GM12878 (cell line): ENCODE results near the gene SV2B. TPM values are rescaled to one million over a fixed set of nuclear protein-coding genes. Genes with fewer than 3 reads are reported as not detected.

Experiments
- ATAC-seq: fragments of 200-7000 bp; cut with Tn5 transposase; 3 replicates; pipeline ENCODE4 v1.9.1; 2020; ENCODE audit warnings: mild to moderate bottlenecking, moderate library complexity
- BruUV-seq: library from RNA; stranded (reverse); fragments of 400-500 nt; replicated peaks from 2 replicates; lab custom pipeline; 2021; lab: Mats Ljungman, UMichigan
- CTCF ChIA-PET: fragments of 300-600 bp; sonication (Branson Sonifier 250); formaldehyde crosslinking; extraction: SDS; loops from one replicate; lab custom pipeline; 2021; ENCODE audit warnings: inconsistent platforms; lab: Yijun Ruan, JAX
- POLR2A ChIA-PET: fragments of 350-600 bp; formaldehyde crosslinking; extraction: SDS; loops from one replicate; lab custom pipeline; 2021; ENCODE audit warnings: inconsistent platforms; lab: Charles Lee
- RAD21 ChIA-PET: fragments of 300-600 bp; sonication (Branson Sonifier 250); formaldehyde crosslinking; loops from one replicate; lab custom pipeline; 2023; ENCODE audit warnings: antibody characterized with exemption; ENCODE audit not compliant: unreplicated experiment; lab: Charles Lee
- SMC1A ChIA-PET: fragments of 300-600 bp; sonication (Branson Sonifier 250); formaldehyde crosslinking; loops from one replicate; lab custom pipeline; 2023; ENCODE audit not compliant: unreplicated experiment, uncharacterized antibody; lab: Charles Lee
- DNase-seq: peaks from one replicate; pipeline ENCODE4 v3.0.0-alpha.2; 2011; ENCODE audit warnings: low read depth, low spot score
- FAIRE-seq: peaks from 3 replicates; lab custom pipeline; 2011; peaks lifted over from hg19 to GRCh38; lab: Jason Lieb, UNC
- H2AFZ ChIP-seq: 2 replicates; pipeline ENCODE4 v1.6.0; 2011; ENCODE audit warnings: low read depth, low read length, control low read depth; ENCODE audit not compliant: control insufficient read depth
- H3K27ac ChIP-seq: 2 replicates; pipeline ENCODE4 v1.5.1; 2011; ENCODE audit warnings: control low read depth; ENCODE audit not compliant: control insufficient read depth, insufficient read depth
- H3K27me3 ChIP-seq, 2 experiments: replicated peaks in 1 of 2; 2 replicates each; pipeline versions ENCODE4 v1.6.0 to v1.6.1; 2011; ENCODE audit warnings: low read length in 1 of 2; ENCODE audit not compliant: control insufficient read depth in 2 of 2, insufficient read depth in 2 of 2
- H3K36me3 ChIP-seq, 2 experiments: 2 replicates each; pipeline ENCODE4 v1.5.1; 2011; ENCODE audit warnings: low read length in 1 of 2; ENCODE audit not compliant: control insufficient read depth in 2 of 2, insufficient read depth in 2 of 2
- H3K4me1 ChIP-seq: 2 replicates; pipeline ENCODE4 v1.6.1; 2011; ENCODE audit warnings: mild to moderate bottlenecking, low read length, moderate library complexity, mixed read lengths; ENCODE audit not compliant: control insufficient read depth, insufficient read depth
- H3K4me2 ChIP-seq: 2 replicates; pipeline ENCODE4 v1.6.0; 2011; ENCODE audit warnings: control low read depth; ENCODE audit not compliant: control insufficient read depth, insufficient read depth
- H3K4me3 ChIP-seq: fragments of 200-600 bp; sonication (generic); 2 replicates; pipeline ENCODE4 v1.5.1; 2016
- H3K79me2 ChIP-seq: 2 replicates; pipeline ENCODE4 v1.6.0; 2011; ENCODE audit warnings: low read length; ENCODE audit not compliant: control insufficient read depth, insufficient read depth
- H3K9ac ChIP-seq: 2 replicates; pipeline ENCODE4 v1.8.0; 2011; ENCODE audit warnings: low read length, control low read depth, mixed read lengths; ENCODE audit not compliant: control insufficient read depth, insufficient read depth
- H3K9me3 ChIP-seq: replicated peaks from 3 replicates; pipeline ENCODE4 v1.5.1; 2011; ENCODE audit warnings: mild to moderate bottlenecking, low read length; ENCODE audit not compliant: control insufficient read depth, insufficient read depth
- H4K20me1 ChIP-seq: 2 replicates; pipeline ENCODE4 v1.6.0; 2011; ENCODE audit not compliant: control insufficient read depth, insufficient read depth
- CHD2 ChIP-seq: IDR thresholded peaks from 2 replicates; pipeline ENCODE4 v1.6.1; 2011; ENCODE audit warnings: low read depth, low read length, improper control_type of control experiment, borderline replicate concordance
- HDAC6 ChIP-seq: fragments of 200-600 bp; sonication (generic); IDR thresholded peaks from one replicate; pipeline ENCODE4 v1.8.0; 2017; ENCODE audit warnings: antibody characterized with exemption; ENCODE audit not compliant: unreplicated experiment
- MEF2A ChIP-seq: IDR thresholded peaks from 2 replicates; pipeline ENCODE4 v1.6.1; 2011; ENCODE audit warnings: low read depth, mild to moderate bottlenecking, low read length, moderate library complexity; ENCODE audit not compliant: insufficient read depth
- NR2C2 ChIP-seq: IDR thresholded peaks from 2 replicates; pipeline ENCODE4 v1.6.1; 2011; ENCODE audit warnings: borderline replicate concordance, low read depth; ENCODE audit not compliant: control insufficient read depth, insufficient read length
- POLR2AphosphoS2 ChIP-seq: IDR thresholded peaks from 2 replicates; pipeline ENCODE4 v1.6.1; 2011; ENCODE audit warnings: low read depth, mild to moderate bottlenecking, low read length, improper control_type of control experiment, moderate library complexity
- RUNX3 ChIP-seq: IDR thresholded peaks from 2 replicates; pipeline ENCODE4 v1.6.1; 2012; ENCODE audit warnings: low read length, inconsistent platforms
- TCF7 ChIP-seq: IDR thresholded peaks from 2 replicates; pipeline ENCODE4 v1.6.1; 2014; ENCODE audit warnings: antibody characterized with exemption, borderline replicate concordance
- WGBS: methylation state at CpG from one replicate; pipeline ENCODE4 v1.1.6; 2016; ENCODE audit warnings: low lambda C conversion rate; ENCODE audit not compliant: insufficient replicate concordance, insufficient coverage; ENCODE audit errors: missing lambda C conversion rate; 5-methylcytosine and 5-hydroxymethylcytosine counted together
- in situ Hi-C: fragments of 300-500 bp; cut with MboI; formaldehyde crosslinking; loops from 9 replicates; pipeline ENCODE4 v1.14.3; 2018; ENCODE audit warnings: mixed read lengths
- intact Hi-C: fragments of 100-400 bp; cut with micrococcal nuclease; formaldehyde crosslinking; loops from one replicate; pipeline ENCODE4 v1.14.2; 2022; ENCODE audit not compliant: unreplicated experiment
- polyA plus RNA-seq, 11 experiments: library from polyadenylated mRNA; depleted of rRNA in 4 of 11; unstranded in 6 of 11; stranded (reverse) in 5 of 11; fragments of >200 nt; fragmentation: Nextera tagmentation in 4 of 11; fragmentation: Illumina TruSeq in 1 of 11; extraction: Ambion mirVana in 4 of 11; extraction: Trizol in 1 of 11; gene quantifications; 1 replicate in 1 of 11; 2 replicates in 10 of 11; pipeline versions ENCODE4 v1.2.1 to v1.2.3, GENCODE V29; 2011 to 2016; ENCODE audit warnings: inconsistent platforms in 2 of 11, missing spikeins in 2 of 11, low read depth in 1 of 11
- total RNA-seq, 4 experiments: library from RNA; depleted of rRNA in 3 of 4; stranded (reverse); fragments of >200 nt in 3 of 4; fragmentation: Illumina TruSeq in 1 of 4; extraction: Trizol in 1 of 4; gene quantifications; 2 replicates each; pipeline versions ENCODE4 v1.2.1 to v1.2.3, GENCODE V29; 2013 to 2021
- TF ChIP-seq, protein P1 (sequence below): IDR thresholded peaks from 2 replicates; pipeline ENCODE4 v1.6.1; 2011; ENCODE audit warnings: borderline replicate concordance, low read depth, mild to moderate bottlenecking, moderate library complexity, mixed read lengths, low read length; ENCODE audit not compliant: insufficient read depth; ENCODE audit errors: extremely low read length
- TF ChIP-seq, protein P2 (sequence below): fragments of 450-650 bp; formaldehyde crosslinking; IDR thresholded peaks from 2 replicates; pipeline ENCODE4 v1.4.0; 2022; ENCODE audit warnings: mild to moderate bottlenecking, moderate library complexity

The SV2B gene
- total and polyA plus RNA-seq, 10 of the 15 experiments (the other 5 are each of a cell fraction or from before 2014, with no cell fraction given), result 0.03 to 1.7 (median 1.3) TPM

DNA sequence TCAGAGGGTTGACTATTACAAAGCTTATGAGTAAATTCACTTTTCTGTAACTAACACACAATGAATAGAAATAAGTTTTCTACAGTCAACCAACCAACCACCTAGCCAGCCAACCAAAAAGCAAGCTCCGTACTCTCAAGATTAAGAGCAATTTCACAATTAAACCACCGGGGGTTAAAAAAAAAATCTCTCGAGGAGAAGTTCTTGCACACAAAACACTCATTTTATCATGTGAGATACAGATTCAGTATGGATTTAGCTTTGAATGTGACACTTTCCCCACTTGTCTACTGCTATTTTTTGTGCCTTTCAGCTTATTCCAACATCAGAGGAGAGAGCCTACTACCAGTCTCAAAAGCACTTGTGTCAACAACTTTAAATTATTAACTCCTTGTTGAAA, 135.3 kb downstream of the SV2B start:
- 26% methylated on average over 3 of the region's 3 CpGs for WGBS
- H3K4me3 ChIP-seq, result no peak overlapping the region
- in situ Hi-C loops (loop anchor here (25.0 kb wide), 1 partner anchor 898 kb away; no protein-coding TSS in a partner anchor), intact Hi-C loops (no loop called here)
- DNase-seq (no peak), ATAC-seq (no peak), FAIRE-seq (no peak)
- no peaks in the 10 kb centered on the region for H3K36me3 ChIP-seq
- CTCF ChIA-PET, result interaction anchor here (0.7 to 1.6 kb wide), 4 partner anchors 10 to 167 kb away, joined by 3 to 6 read pairs (median 4); no protein-coding TSS in a partner anchor
- H3K4me2 ChIP-seq, result no peak overlapping the region
- H3K27me3 ChIP-seq, result no peaks in the 10 kb centered on the region
- SMC1A ChIA-PET, result interaction anchor here (0.7 to 1.6 kb wide), 3 partner anchors 38 to 180 kb away, joined by 3 to 5 read pairs (median 3); no protein-coding TSS in a partner anchor
- H3K9me3 ChIP-seq, result no peaks in the 10 kb centered on the region
- POLR2A ChIA-PET, result no interaction called here
- no peaks in the 10 kb centered on the region for H4K20me1 ChIP-seq
- RAD21 ChIA-PET, result no interaction called here
- TF ChIP-seq RUNX3, result no peak
- TF ChIP-seq MEF2A, result no peak
- TF ChIP-seq POLR2AphosphoS2, result no peak
- no peak for TF ChIP-seq HDAC6
- TF ChIP-seq, protein P1, sequence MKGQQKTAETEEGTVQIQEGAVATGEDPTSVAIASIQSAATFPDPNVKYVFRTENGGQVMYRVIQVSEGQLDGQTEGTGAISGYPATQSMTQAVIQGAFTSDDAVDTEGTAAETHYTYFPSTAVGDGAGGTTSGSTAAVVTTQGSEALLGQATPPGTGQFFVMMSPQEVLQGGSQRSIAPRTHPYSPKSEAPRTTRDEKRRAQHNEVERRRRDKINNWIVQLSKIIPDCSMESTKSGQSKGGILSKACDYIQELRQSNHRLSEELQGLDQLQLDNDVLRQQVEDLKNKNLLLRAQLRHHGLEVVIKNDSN, result no peak
- no peak for TF ChIP-seq NR2C2
- TF ChIP-seq, protein P2, sequence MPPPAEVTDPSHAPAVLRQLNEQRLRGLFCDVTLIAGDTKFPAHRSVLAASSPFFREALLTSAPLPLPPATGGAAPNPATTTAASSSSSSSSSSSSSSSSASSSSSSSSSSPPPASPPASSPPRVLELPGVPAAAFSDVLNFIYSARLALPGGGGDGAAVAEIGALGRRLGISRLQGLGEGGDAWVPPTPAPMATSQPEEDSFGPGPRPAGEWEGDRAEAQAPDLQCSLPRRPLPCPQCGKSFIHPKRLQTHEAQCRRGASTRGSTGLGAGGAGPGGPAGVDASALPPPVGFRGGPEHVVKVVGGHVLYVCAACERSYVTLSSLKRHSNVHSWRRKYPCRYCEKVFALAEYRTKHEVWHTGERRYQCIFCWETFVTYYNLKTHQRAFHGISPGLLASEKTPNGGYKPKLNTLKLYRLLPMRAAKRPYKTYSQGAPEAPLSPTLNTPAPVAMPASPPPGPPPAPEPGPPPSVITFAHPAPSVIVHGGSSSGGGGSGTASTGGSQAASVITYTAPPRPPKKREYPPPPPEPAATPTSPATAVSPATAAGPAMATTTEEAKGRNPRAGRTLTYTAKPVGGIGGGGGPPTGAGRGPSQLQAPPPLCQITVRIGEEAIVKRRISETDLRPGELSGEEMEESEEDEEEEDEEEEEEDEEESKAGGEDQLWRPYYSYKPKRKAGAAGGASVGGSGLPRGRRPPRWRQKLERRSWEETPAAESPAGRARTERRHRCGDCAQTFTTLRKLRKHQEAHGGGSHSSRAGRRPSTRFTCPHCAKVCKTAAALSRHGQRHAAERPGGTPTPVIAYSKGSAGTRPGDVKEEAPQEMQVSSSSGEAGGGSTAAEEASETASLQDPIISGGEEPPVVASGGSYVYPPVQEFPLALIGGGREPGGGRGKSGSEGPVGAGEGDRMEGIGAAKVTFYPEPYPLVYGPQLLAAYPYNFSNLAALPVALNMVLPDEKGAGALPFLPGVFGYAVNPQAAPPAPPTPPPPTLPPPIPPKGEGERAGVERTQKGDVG (CRISPR knock-in tag), result no peak
- no peak for TF ChIP-seq TCF7
- no peak for TF ChIP-seq CHD2
- H3K79me2 ChIP-seq, result no peaks in the 10 kb centered on the region
- H3K4me1 ChIP-seq, result no peaks in the 10 kb centered on the region
- no peak overlapping the region for H3K9ac ChIP-seq
- no TSS peak for BruUV-seq
- H3K27ac ChIP-seq, result no peak overlapping the region
- no peak overlapping the region for H2AFZ ChIP-seq
